Endothelial cell of umbilical vein (primary cell): ENCODE measurements around the gene BLNK. TPM values are rescaled to one million over a fixed set of nuclear protein-coding genes. Genes with fewer than 3 reads are reported as not detected.

Experiments used
- BruUV-seq: library from RNA; stranded (reverse); fragments of 400-500 nt; replicated peaks from 2 replicates; lab custom pipeline; 2021; lab: Mats Ljungman, UMichigan
- CTCF ChIA-PET: fragments of 300-600, 350-600 bp; sonication (Branson Sonifier 250); formaldehyde crosslinking; loops from one replicate; lab custom pipeline; 2021; ENCODE audit warnings: antibody characterized with exemption, inconsistent platforms; lab: Charles Lee
- POLR2A ChIA-PET: fragments of 300-600, 350-600 bp; sonication (Branson Sonifier 250); formaldehyde crosslinking; loops from one replicate; lab custom pipeline; 2021; ENCODE audit warnings: antibody characterized with exemption, inconsistent platforms; lab: Charles Lee
- DNase-seq: peaks from one replicate; pipeline ENCODE4 v3.0.0-alpha.2; 2011; ENCODE audit warnings: low read depth, low spot score
- FAIRE-seq: peaks from 2 replicates; lab custom pipeline; 2011; peaks lifted over from hg19 to GRCh38; lab: Jason Lieb, UNC
- H2AFZ ChIP-seq: 2 replicates; pipeline ENCODE4 v1.6.0; 2012; ENCODE audit warnings: low read depth, low read length, control low read depth, inconsistent platforms
- H3K27ac ChIP-seq: 2 replicates; pipeline ENCODE4 v1.5.1; 2011; ENCODE audit warnings: low read depth, mild to moderate bottlenecking, control low read depth, low read length, moderate library complexity; ENCODE audit not compliant: insufficient read depth
- H3K27me3 ChIP-seq, 2 experiments: 2 replicates each; pipeline versions ENCODE4 v1.6.0 to v1.6.1; 2011; ENCODE audit warnings: low read length in 2 of 2, mixed read lengths in 1 of 2; ENCODE audit not compliant: control insufficient read depth in 2 of 2, insufficient read depth in 2 of 2
- H3K36me3 ChIP-seq, 2 experiments: 2 replicates in 1 of 2; 3 replicates in 1 of 2; pipeline ENCODE4 v1.5.1; 2011; ENCODE audit warnings: low read length in 2 of 2, mild to moderate bottlenecking in 1 of 2, moderate library complexity in 1 of 2; ENCODE audit not compliant: control insufficient read depth in 2 of 2, insufficient read depth in 2 of 2; ENCODE audit errors: extremely low read depth in 1 of 2
- H3K4me1 ChIP-seq: 3 replicates; pipeline ENCODE4 v1.5.1; 2011; ENCODE audit warnings: mild to moderate bottlenecking, low read length; ENCODE audit not compliant: control insufficient read depth, insufficient read depth; ENCODE audit errors: extremely low read depth
- H3K4me2 ChIP-seq: 2 replicates; pipeline ENCODE4 v1.6.1; 2011; ENCODE audit warnings: low read length, control low read depth, mixed read lengths; ENCODE audit not compliant: insufficient read depth
- H3K4me3 ChIP-seq, 3 experiments: fragments of 200-600 bp in 1 of 3; sonication (generic), shearing (Covaris generic) in 1 of 3; replicated peaks in 1 of 3; 2 replicates each; pipeline ENCODE4 v1.5.1; 2011 to 2016; ENCODE audit warnings: control low read depth in 3 of 3, low read length in 3 of 3, mild to moderate bottlenecking in 2 of 3, inconsistent platforms in 1 of 3, low read depth in 1 of 3, moderate library complexity in 1 of 3; ENCODE audit not compliant: insufficient read depth in 1 of 3
- H3K79me2 ChIP-seq: 2 replicates; pipeline ENCODE4 v1.6.0; 2012; ENCODE audit warnings: low read length, inconsistent platforms; ENCODE audit not compliant: control insufficient read depth, insufficient read depth
- H3K9ac ChIP-seq: replicated peaks from 2 replicates; pipeline ENCODE3; 2011; ENCODE audit warnings: low read length, control low read depth; ENCODE audit not compliant: insufficient read depth; ENCODE audit errors: extremely low read depth
- H3K9me1 ChIP-seq: replicated peaks from 3 replicates; pipeline ENCODE4 v1.6.0; 2011; ENCODE audit warnings: mild to moderate bottlenecking, low read length; ENCODE audit not compliant: control insufficient read depth, insufficient read depth; ENCODE audit errors: extremely low read depth
- H3K9me3 ChIP-seq: replicated peaks from 2 replicates; pipeline ENCODE4 v1.5.1; 2012; ENCODE audit warnings: low read length, inconsistent platforms; ENCODE audit not compliant: control insufficient read depth, insufficient read depth
- H4K20me1 ChIP-seq: replicated peaks from 2 replicates; pipeline ENCODE3; 2011; ENCODE audit warnings: mild to moderate bottlenecking, low read length; ENCODE audit not compliant: control insufficient read depth, insufficient read depth; ENCODE audit errors: extremely low read depth
- CTCF ChIP-seq, 2 donors: IDR thresholded peaks; 1 replicate in 1 of 2; 2 replicates in 1 of 2; pipeline ENCODE4 v1.5.1; 2011; ENCODE audit warnings: low read length in 2 of 2, mild to moderate bottlenecking in 2 of 2, moderate library complexity in 2 of 2, control low read depth in 1 of 2, inconsistent platforms in 1 of 2, low read depth in 1 of 2; ENCODE audit not compliant: insufficient read depth in 1 of 2; ENCODE audit errors: extremely low read depth in 1 of 2
- FOS ChIP-seq: IDR thresholded peaks from 2 replicates; pipeline ENCODE4 v1.6.1; 2011; ENCODE audit warnings: mild to moderate bottlenecking, low read length, moderate library complexity, borderline replicate concordance; ENCODE audit not compliant: insufficient read depth
- GATA2 ChIP-seq: IDR thresholded peaks from 2 replicates; pipeline ENCODE4 v1.7.0; 2011; ENCODE audit warnings: low read depth, mild to moderate bottlenecking, moderate library complexity, mixed read lengths, low read length; ENCODE audit not compliant: insufficient read length, insufficient read depth
- MAX ChIP-seq: IDR thresholded peaks from 2 replicates; pipeline ENCODE4 v1.6.1; 2011; ENCODE audit not compliant: insufficient read depth, insufficient read length
- MYC ChIP-seq: IDR thresholded peaks from one replicate; pipeline ENCODE4 v1.6.1; 2011; ENCODE audit warnings: mild to moderate bottlenecking, low read depth, low read length
- POLR2A ChIP-seq: IDR thresholded peaks from 2 replicates; pipeline ENCODE4 v1.6.1; 2012; ENCODE audit warnings: low read depth, mild to moderate bottlenecking, control low read depth, low read length
- POLR2AphosphoS5 ChIP-seq: IDR thresholded peaks from 2 replicates; pipeline ENCODE4 v1.6.1; 2012; ENCODE audit warnings: low read depth, mild to moderate bottlenecking, control low read depth, low read length, moderate library complexity; ENCODE audit not compliant: insufficient read depth
- dilution Hi-C: fragments of 300-500 bp; cut with MboI; formaldehyde crosslinking; loops from one replicate; pipeline ENCODE4 v1.15.0; 2019; ENCODE audit warnings: low sequenced_read_pairs; ENCODE audit not compliant: extremely low pct_ligation_motif_present
- intact Hi-C: fragments of 100-400 bp; cut with micrococcal nuclease; formaldehyde crosslinking; loops from one replicate; pipeline ENCODE4 v1.10.0; 2022
- polyA plus RNA-seq, 4 experiments: library from polyadenylated mRNA; depleted of rRNA in 3 of 4; stranded (reverse) in 3 of 4; unstranded in 1 of 4; fragments of >200 nt; gene quantifications; 2 replicates each; pipeline versions ENCODE4 v1.2.1 to v1.2.3, GENCODE V29; 2011 to 2012; ENCODE audit warnings: missing spikeins in 1 of 4
- total RNA-seq: library from RNA; stranded (reverse); gene quantifications from 2 replicates; pipeline ENCODE4 v1.2.3, GENCODE V29; 2021

Gene BLNK
- total and polyA plus RNA-seq, 2 donors (not counting 3 experiments of a cell fraction or from before 2014, with no cell fraction given): not detected

- TF ChIP-seq MYC: no peak
- no peak for TF ChIP-seq MAX
- TF ChIP-seq POLR2AphosphoS5: no peak
- TF ChIP-seq CTCF (IDR thresholded peaks at IDR 0.05; ENCODE audit: extremely low read depth in 1 of 2, insufficient read depth in 1 of 2, low read depth in 1 of 2, low read length in 2 of 2): no peak
- no peak for TF ChIP-seq GATA2
- TF ChIP-seq POLR2A: no peak
- TF ChIP-seq FOS: no peak
- Histone ChIP-seq H3K9me3 (no peaks in the 10 kb centered on the region), H3K4me2 (no peak overlapping the region), H3K4me3 (no peak overlapping the region), H2AFZ (no peak overlapping the region), H3K27ac (no peak overlapping the region), H3K79me2 (no peaks in the 10 kb centered on the region), H4K20me1 (no peaks in the 10 kb centered on the region), H3K36me3 (no peaks in the 10 kb centered on the region), H3K9ac (no peak overlapping the region), H3K9me1 (no peaks in the 10 kb centered on the region), H3K27me3 (peaks cover 0 to 2% of the 10 kb centered on the region in 2 experiments), H3K4me1 (no peaks in the 10 kb centered on the region)
- DNase-seq (no peak), FAIRE-seq (no peak)
- ChIA-PET POLR2A (no interaction called here), CTCF (no interaction called here)
- intact Hi-C loops (no loop called here), dilution Hi-C loops (no loop called here)
- BruUV-seq: no TSS peak
Observed at GRCh38 chr10:96252730-96253129, 18.6 kb downstream of the BLNK start.
